B cell (primary cell): ENCODE measurements around the gene KCNJ12.
"Not testable (repeated sequence)": the region's sequence is repeated elsewhere in the genome, so short reads cannot be mapped to it uniquely, and the experiment has no call there.

ENCODE experiments used
- CTCF ChIP-seq: fragments of 200-600 bp; IDR thresholded peaks from one replicate; pipeline ENCODE4 v1.8.0; 2022; ENCODE audit warnings: antibody characterized with exemption, mild to moderate bottlenecking
- EZH2 ChIP-seq: IDR thresholded peaks from 2 replicates; pipeline ENCODE4 v1.6.1; 2012; ENCODE audit warnings: borderline replicate concordance, low read depth, mild to moderate bottlenecking, moderate library complexity, low read length; ENCODE audit not compliant: insufficient read depth, poor library complexity, severe bottlenecking

- not testable (repeated sequence) for TF ChIP-seq CTCF, EZH2
Observed at GRCh38 chr17:21415166-21415990, 39.2 kb downstream of the KCNJ12 start.
